IMR-90 (cell line): Measurements from ENCODE around the gene CACNB2. TPM values are rescaled to one million over a fixed set of nuclear protein-coding genes. Genes with fewer than 3 reads are reported as not detected.

ENCODE experiments used
- ATAC-seq: fragments of 200-7000 bp; cut with Tn5 transposase; 2 replicates; pipeline ENCODE4 v1.9.1; 2020; ENCODE audit warnings: low read depth, mild to moderate bottlenecking, moderate library complexity
- BruUV-seq: library from RNA; stranded (reverse); fragments of 400-500 nt; replicated peaks from 2 replicates; lab custom pipeline; 2021; lab: Mats Ljungman, UMichigan
- CTCF ChIA-PET: fragments of 300-600 bp; formaldehyde crosslinking; extraction: SDS; loops from one replicate; lab custom pipeline; 2021; ENCODE audit warnings: antibody characterized with exemption; lab: Yijun Ruan, JAX
- POLR2A ChIA-PET: fragments of 300-600 bp; sonication (Branson Sonifier 250); formaldehyde crosslinking; loops from one replicate; lab custom pipeline; 2022; ENCODE audit warnings: antibody characterized with exemption; ENCODE audit not compliant: unreplicated experiment; lab: Charles Lee
- DNase-seq: peaks from one replicate; pipeline ENCODE4 v3.0.0; 2013
- H2AFZ ChIP-seq: replicated peaks from 2 replicates; pipeline ENCODE3; 2013; ENCODE audit warnings: low read length, mild to moderate bottlenecking; ENCODE audit not compliant: poor library complexity
- H2AK5ac ChIP-seq: 2 replicates; pipeline ENCODE4 v1.6.1; 2013; ENCODE audit warnings: low read depth, low read length, inconsistent platforms
- H2AK9ac ChIP-seq: replicated peaks from 2 replicates; pipeline ENCODE3; 2013; ENCODE audit warnings: mild to moderate bottlenecking, low read depth, low read length, moderate library complexity; ENCODE audit not compliant: poor library complexity
- H2BK120ac ChIP-seq: 2 replicates; pipeline ENCODE4 v1.6.1; 2013; ENCODE audit warnings: low read depth, low read length, inconsistent platforms
- H2BK15ac ChIP-seq: 3 replicates; pipeline ENCODE4 v1.6.1; 2013; ENCODE audit warnings: low read depth, low read length, inconsistent platforms
- H2BK20ac ChIP-seq: 2 replicates; pipeline ENCODE4 v1.6.1; 2013; ENCODE audit warnings: low read depth, mild to moderate bottlenecking, inconsistent platforms, low read length, moderate library complexity
- H2BK5ac ChIP-seq: 2 replicates; pipeline ENCODE4 v1.6.1; 2013; ENCODE audit warnings: mild to moderate bottlenecking, low read depth, low read length, inconsistent platforms; ENCODE audit not compliant: poor library complexity, severe bottlenecking
- H3K14ac ChIP-seq: replicated peaks from 2 replicates; pipeline ENCODE4 v1.6.1; 2013; ENCODE audit warnings: low read depth, low read length, inconsistent platforms
- H3K18ac ChIP-seq: 2 replicates; pipeline ENCODE4 v1.6.1; 2013; ENCODE audit warnings: low read depth, low read length, control low read depth
- H3K23ac ChIP-seq: 2 replicates; pipeline ENCODE4 v1.6.1; 2013; ENCODE audit warnings: low read depth, low read length, inconsistent platforms
- H3K27ac ChIP-seq: 2 replicates; pipeline ENCODE4 v1.5.1; 2013; ENCODE audit warnings: mild to moderate bottlenecking, control low read depth, low read length; ENCODE audit not compliant: insufficient read depth
- H3K27me3 ChIP-seq: 2 replicates; pipeline ENCODE4 v1.6.1; 2013; ENCODE audit warnings: low read length; ENCODE audit not compliant: control insufficient read depth, insufficient read depth
- H3K36me3 ChIP-seq: 2 replicates; pipeline ENCODE4 v1.6.1; 2013; ENCODE audit warnings: low read length, mixed read lengths; ENCODE audit not compliant: control insufficient read depth, insufficient read depth
- H3K4ac ChIP-seq: 2 replicates; pipeline ENCODE4 v1.6.1; 2013; ENCODE audit warnings: low read depth, low read length, inconsistent platforms
- H3K4me1 ChIP-seq: 2 replicates; pipeline ENCODE4 v1.6.1; 2013; ENCODE audit warnings: low read length, mixed read lengths; ENCODE audit not compliant: control insufficient read depth, insufficient read depth
- H3K4me2 ChIP-seq: 2 replicates; pipeline ENCODE4 v1.6.1; 2013; ENCODE audit warnings: low read depth, mild to moderate bottlenecking, control low read depth, low read length, moderate library complexity
- H3K4me3 ChIP-seq: 2 replicates; pipeline ENCODE4 v1.5.1; 2013; ENCODE audit warnings: low read depth, mild to moderate bottlenecking, control low read depth, low read length, moderate library complexity; ENCODE audit not compliant: insufficient read depth
- H3K56ac ChIP-seq: 2 replicates; pipeline ENCODE4 v1.6.1; 2013; ENCODE audit warnings: low read length, inconsistent platforms; ENCODE audit not compliant: insufficient read depth; ENCODE audit errors: extremely low read depth
- H3K79me1 ChIP-seq, 2 experiments: 2 replicates each; pipeline ENCODE4 v1.6.1; 2013; ENCODE audit warnings: low read length in 2 of 2, inconsistent platforms in 1 of 2, low read depth in 1 of 2
- H3K9ac ChIP-seq: 2 replicates; pipeline ENCODE4 v1.6.1; 2013; ENCODE audit warnings: low read depth, low read length, control low read depth
- H3K9me1 ChIP-seq: 2 replicates; pipeline ENCODE4 v1.6.1; 2013; ENCODE audit warnings: low read length, inconsistent platforms; ENCODE audit not compliant: insufficient read depth
- H3K9me3 ChIP-seq: 2 replicates; pipeline ENCODE4 v1.6.1; 2013; ENCODE audit warnings: low read length; ENCODE audit not compliant: control insufficient read depth, insufficient read depth
- H4K20me1 ChIP-seq: 2 replicates; pipeline ENCODE4 v1.6.1; 2013; ENCODE audit warnings: low read length, inconsistent platforms; ENCODE audit not compliant: insufficient read depth
- H4K5ac ChIP-seq: 2 replicates; pipeline ENCODE4 v1.6.1; 2013; ENCODE audit warnings: mild to moderate bottlenecking, low read depth, low read length, control low read depth
- H4K8ac ChIP-seq, 2 experiments: 2 replicates each; pipeline ENCODE4 v1.6.1; 2013; ENCODE audit warnings: low read depth in 2 of 2, low read length in 2 of 2, control low read depth in 1 of 2, inconsistent platforms in 1 of 2
- H4K91ac ChIP-seq: 2 replicates; pipeline ENCODE4 v1.6.1; 2013; ENCODE audit warnings: low read depth, low read length, inconsistent platforms; ENCODE audit not compliant: insufficient read depth
- BHLHE40 ChIP-seq: fragments of 150-350 bp; IDR thresholded peaks from 2 replicates; pipeline ENCODE4 v1.6.1; 2016; ENCODE audit warnings: mild to moderate bottlenecking, low read depth, low read length
- CHD1 ChIP-seq: IDR thresholded peaks from 2 replicates; pipeline ENCODE4 v1.6.1; 2012; ENCODE audit warnings: low read depth, low read length, improper control_type of control experiment
- CTCF ChIP-seq: conservative IDR thresholded peaks from 2 replicates; pipeline ENCODE4 v1.5.1; 2012; ENCODE audit warnings: mild to moderate bottlenecking, low read depth, low read length, improper control_type of control experiment
- ELK1 ChIP-seq: fragments of 150-350 bp; IDR thresholded peaks from 2 replicates; pipeline ENCODE4 v1.6.1; 2016; ENCODE audit warnings: low read depth, mild to moderate bottlenecking, low read length, moderate library complexity, borderline replicate concordance
- MAFK ChIP-seq: IDR thresholded peaks from 2 replicates; pipeline ENCODE4 v1.6.1; 2012; ENCODE audit warnings: low read depth, low read length, improper control_type of control experiment
- MXI1 ChIP-seq: IDR thresholded peaks from 2 replicates; pipeline ENCODE4 v1.6.1; 2012; ENCODE audit warnings: low read depth, mild to moderate bottlenecking, low read length, moderate library complexity, borderline replicate concordance
- POLR2A ChIP-seq: IDR thresholded peaks from 2 replicates; pipeline ENCODE4 v1.6.1; 2012; ENCODE audit warnings: mild to moderate bottlenecking, low read depth, low read length
- RAD21 ChIP-seq: IDR thresholded peaks from 2 replicates; pipeline ENCODE4 v1.6.1; 2012; ENCODE audit warnings: low read length, improper control_type of control experiment
- RCOR1 ChIP-seq: IDR thresholded peaks from 2 replicates; pipeline ENCODE4 v1.6.1; 2012; ENCODE audit warnings: mild to moderate bottlenecking, low read length, improper control_type of control experiment; ENCODE audit not compliant: insufficient replicate concordance
- SMC3 ChIP-seq: fragments of 150-350 bp; IDR thresholded peaks from 2 replicates; pipeline ENCODE4 v1.6.1; 2016; ENCODE audit warnings: low read depth, mild to moderate bottlenecking, antibody characterized with exemption, low read length, moderate library complexity
- WGBS, 2 experiments: methylation state at CpG; one replicate each; pipeline versions ENCODE4 v1.1.5 to v1.1.7; 2013; ENCODE audit warnings: missing lambda C conversion rate in 2 of 2; ENCODE audit not compliant: insufficient read length in 1 of 2; ENCODE audit errors: extremely low coverage in 2 of 2; 5-methylcytosine and 5-hydroxymethylcytosine counted together
- dilution Hi-C: fragments of 300-500 bp; cut with HindIII; formaldehyde crosslinking; loops from one replicate; pipeline ENCODE4 v1.14.3; 2018; ENCODE audit warnings: low sequenced_read_pairs; ENCODE audit not compliant: unreplicated experiment
- in situ Hi-C: fragments of 300-500 bp; cut with MboI; formaldehyde crosslinking; loops from 3 replicates; pipeline ENCODE4 v1.14.3; 2019; ENCODE audit warnings: low sequenced_read_pairs, inconsistent platforms, mixed read lengths
- intact Hi-C: fragments of 100-400 bp; cut with micrococcal nuclease; formaldehyde crosslinking; loops from 2 replicates; pipeline ENCODE4 v1.10.0; 2022
- polyA plus RNA-seq, 3 experiments: library from polyadenylated mRNA; depleted of rRNA; stranded (reverse); fragments of >200 nt; gene quantifications; 2 replicates each; pipeline ENCODE4 v1.2.3, GENCODE V29; 2012; ENCODE audit warnings: low replicate concordance in 1 of 3
- total RNA-seq: library from RNA; depleted of rRNA; stranded (reverse); fragments of >200 nt; gene quantifications from 2 replicates; pipeline ENCODE4 v1.2.3, GENCODE V29; 2012

CACNB2 gene
- total and polyA plus RNA-seq, 2 of the 4 experiments (the other 2 are of a cell fraction) = 0.36 TPM

GRCh38 chr10:18137111-18137510 lies 3.1 kb upstream of the CACNB2 start:
- BruUV-seq = no TSS peak
- H3K4me1 ChIP-seq = no peaks in the 10 kb centered on the region
- no peak overlapping the region for H2AK9ac ChIP-seq
- H3K36me3 ChIP-seq = no peaks in the 10 kb centered on the region
- H3K56ac ChIP-seq = no peak overlapping the region
- no peaks in the 10 kb centered on the region for H3K9me3 ChIP-seq
- no peak overlapping the region for H3K14ac ChIP-seq
- ChIA-PET POLR2A (no interaction called here), CTCF (no interaction called here)
- intact Hi-C loops (no loop called here), in situ Hi-C loops (no loop called here), dilution Hi-C loops (no loop called here)
- TF ChIP-seq MXI1 = no peak
- TF ChIP-seq RCOR1 = no peak
- no peak for TF ChIP-seq RAD21
- no peak for TF ChIP-seq MAFK
- no peak for TF ChIP-seq BHLHE40
- no peak for TF ChIP-seq ELK1
- no peak for TF ChIP-seq CHD1
- TF ChIP-seq SMC3 = no peak
- TF ChIP-seq CTCF = no peak
- no peak for TF ChIP-seq POLR2A
- H3K9me1 ChIP-seq = no peaks in the 10 kb centered on the region
- no peak overlapping the region for H3K9ac ChIP-seq
- H2AFZ ChIP-seq = no peak overlapping the region
- no peaks in the 10 kb centered on the region for H3K79me1 ChIP-seq
- no peak overlapping the region for H3K4me3 ChIP-seq
- no peak overlapping the region for H3K18ac ChIP-seq
- peaks cover 34% of the 10 kb centered on the region for H3K27me3 ChIP-seq
- H3K4me2 ChIP-seq = no peak overlapping the region
- no peak overlapping the region for H2AK5ac ChIP-seq
- H2BK5ac ChIP-seq = no peak overlapping the region
- H4K5ac ChIP-seq = no peak overlapping the region
- no peak overlapping the region for H3K23ac ChIP-seq
- ATAC-seq (no peak), DNase-seq (no peak)
- H4K8ac ChIP-seq = no peak overlapping the region
- no peak overlapping the region for H2BK120ac ChIP-seq
- no peak overlapping the region for H3K27ac ChIP-seq
- no peak overlapping the region for H4K91ac ChIP-seq
- no CpG with 5 or more reads among the region's 1 CpG for WGBS, 2 experiments
- H2BK20ac ChIP-seq = no peak overlapping the region
- no peaks in the 10 kb centered on the region for H4K20me1 ChIP-seq
- H2BK15ac ChIP-seq = no peak overlapping the region
- H3K4ac ChIP-seq = no peak overlapping the region
